GM19438 (cell line): ENCODE data around the gene PKDCC.

Experiments
- ATAC-seq: cut with Tn5 transposase; IDR thresholded peaks from one replicate; pipeline ENCODE4 v1.9.1; 2021; ENCODE audit warnings: low read depth; ENCODE audit not compliant: unreplicated experiment

Gene PKDCC

GRCh38 chr2:42102024-42102590 lies 54.3 kb downstream of the PKDCC start:
- peak; percentile 53 for ATAC-seq

GRCh38 chr2:42102591-42103450 lies 55.0 kb downstream of the PKDCC start:
- no peak for ATAC-seq

- no peak for ATAC-seq
Measured at GRCh38 chr2:42103829-42104228, 56.0 kb downstream of the PKDCC start.

- no peak for ATAC-seq
Measured at GRCh38 chr2:42104621-42105020, 56.8 kb downstream of the PKDCC start.

- peak; percentile 37 for ATAC-seq
Measured at GRCh38 chr2:42105330-42106256, 57.8 kb downstream of the PKDCC start.

GRCh38 chr2:42106257-42106816 lies 58.5 kb downstream of the PKDCC start:
- ATAC-seq: no peak

- ATAC-seq: no peak
Measured at GRCh38 chr2:42107249-42108042, 59.6 kb downstream of the PKDCC start.
